ENCODE data around the gene ALAS1. TPM values are rescaled to one million over a fixed set of nuclear protein-coding genes. Genes with fewer than 3 reads are reported as not detected.

Gene ALAS1
- total and polyA plus RNA-seq, 2 of the 13 experiments (the other 11 are each of a cell fraction or from before 2014, with no cell fraction given), result 36.0 to 43.2 TPM

DNA sequence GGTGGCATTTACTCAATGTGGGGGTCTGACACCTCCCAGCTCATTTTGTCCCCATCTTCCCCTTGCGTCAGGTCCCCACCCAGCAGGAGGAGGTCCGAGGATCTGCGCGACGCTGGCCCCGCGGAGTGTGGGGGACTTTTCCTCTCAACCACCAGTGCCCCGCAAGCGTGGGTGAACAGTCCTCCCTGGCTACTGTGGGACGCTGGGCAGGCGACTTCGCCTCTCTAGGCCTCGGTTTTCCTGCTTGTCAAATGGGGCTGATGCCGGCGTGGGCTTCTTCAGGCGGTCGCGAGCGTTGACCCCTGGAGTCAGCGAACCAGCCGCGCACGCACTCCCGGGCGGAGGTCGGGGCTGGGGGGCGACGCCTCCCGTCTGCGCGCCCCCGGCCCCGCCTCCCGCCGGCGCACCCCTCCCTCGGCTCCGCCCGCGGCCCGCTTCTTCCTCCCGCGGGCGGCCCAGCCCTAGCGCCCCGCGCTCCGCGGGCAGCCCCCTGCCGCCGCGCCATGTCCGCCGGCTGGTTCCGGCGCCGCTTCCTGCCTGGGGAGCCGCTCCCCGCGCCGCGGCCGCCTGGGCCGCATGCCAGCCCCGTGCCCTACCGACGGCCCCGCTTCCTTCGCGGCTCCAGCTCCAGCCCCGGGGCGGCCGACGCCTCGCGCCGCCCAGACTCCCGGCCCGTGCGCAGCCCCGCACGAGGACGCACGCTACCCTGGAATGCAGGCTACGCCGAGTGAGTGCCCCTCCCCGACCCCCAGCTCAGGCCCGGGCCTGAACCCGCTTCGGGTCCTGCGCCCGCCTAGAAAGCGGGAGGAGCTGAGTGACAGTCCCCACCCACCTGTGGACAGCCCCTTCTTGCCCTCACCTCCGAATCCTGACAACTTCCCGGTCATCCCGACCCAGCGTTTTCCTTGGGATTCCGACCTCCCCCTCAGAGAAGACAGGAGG is 47.6 kb downstream of the ALAS1 start, which contains the start of gene PPM1M (continued):
- TF ChIP-seq, protein P1, sequence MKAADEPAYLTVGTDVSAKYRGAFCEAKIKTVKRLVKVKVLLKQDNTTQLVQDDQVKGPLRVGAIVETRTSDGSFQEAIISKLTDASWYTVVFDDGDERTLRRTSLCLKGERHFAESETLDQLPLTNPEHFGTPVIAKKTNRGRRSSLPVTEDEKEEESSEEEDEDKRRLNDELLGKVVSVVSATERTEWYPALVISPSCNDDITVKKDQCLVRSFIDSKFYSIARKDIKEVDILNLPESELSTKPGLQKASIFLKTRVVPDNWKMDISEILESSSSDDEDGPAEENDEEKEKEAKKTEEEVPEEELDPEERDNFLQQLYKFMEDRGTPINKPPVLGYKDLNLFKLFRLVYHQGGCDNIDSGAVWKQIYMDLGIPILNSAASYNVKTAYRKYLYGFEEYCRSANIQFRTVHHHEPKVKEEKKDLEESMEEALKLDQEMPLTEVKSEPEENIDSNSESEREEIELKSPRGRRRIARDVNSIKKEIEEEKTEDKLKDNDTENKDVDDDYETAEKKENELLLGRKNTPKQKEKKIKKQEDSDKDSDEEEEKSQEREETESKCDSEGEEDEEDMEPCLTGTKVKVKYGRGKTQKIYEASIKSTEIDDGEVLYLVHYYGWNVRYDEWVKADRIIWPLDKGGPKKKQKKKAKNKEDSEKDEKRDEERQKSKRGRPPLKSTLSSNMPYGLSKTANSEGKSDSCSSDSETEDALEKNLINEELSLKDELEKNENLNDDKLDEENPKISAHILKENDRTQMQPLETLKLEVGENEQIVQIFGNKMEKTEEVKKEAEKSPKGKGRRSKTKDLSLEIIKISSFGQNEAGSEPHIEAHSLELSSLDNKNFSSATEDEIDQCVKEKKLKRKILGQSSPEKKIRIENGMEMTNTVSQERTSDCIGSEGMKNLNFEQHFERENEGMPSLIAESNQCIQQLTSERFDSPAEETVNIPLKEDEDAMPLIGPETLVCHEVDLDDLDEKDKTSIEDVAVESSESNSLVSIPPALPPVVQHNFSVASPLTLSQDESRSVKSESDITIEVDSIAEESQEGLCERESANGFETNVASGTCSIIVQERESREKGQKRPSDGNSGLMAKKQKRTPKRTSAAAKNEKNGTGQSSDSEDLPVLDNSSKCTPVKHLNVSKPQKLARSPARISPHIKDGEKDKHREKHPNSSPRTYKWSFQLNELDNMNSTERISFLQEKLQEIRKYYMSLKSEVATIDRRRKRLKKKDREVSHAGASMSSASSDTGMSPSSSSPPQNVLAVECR (CRISPR knock-in tag; IDR thresholded peaks at IDR 0.05; ENCODE audit: borderline replicate concordance), result peak; percentile 16; the same call in 1 of the 2 replicates
- TF ChIP-seq ZNF121 (CRISPR knock-in tag; IDR thresholded peaks at IDR 0.05), result no peak
- TF ChIP-seq, protein P2, sequence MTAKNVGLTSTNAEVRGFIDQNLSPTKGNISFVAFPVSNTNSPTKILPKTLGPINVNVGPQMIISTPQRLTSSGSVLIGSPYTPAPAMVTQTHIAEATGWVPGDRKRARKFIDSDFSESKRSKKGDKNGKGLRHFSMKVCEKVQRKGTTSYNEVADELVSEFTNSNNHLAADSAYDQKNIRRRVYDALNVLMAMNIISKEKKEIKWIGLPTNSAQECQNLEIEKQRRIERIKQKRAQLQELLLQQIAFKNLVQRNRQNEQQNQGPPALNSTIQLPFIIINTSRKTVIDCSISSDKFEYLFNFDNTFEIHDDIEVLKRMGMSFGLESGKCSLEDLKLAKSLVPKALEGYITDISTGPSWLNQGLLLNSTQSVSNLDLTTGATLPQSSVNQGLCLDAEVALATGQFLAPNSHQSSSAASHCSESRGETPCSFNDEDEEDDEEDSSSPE (CRISPR knock-in tag; IDR thresholded peaks at IDR 0.05), result peak; percentile 38
- TF ChIP-seq TMF1 (CRISPR knock-in tag; IDR thresholded peaks at IDR 0.05; ENCODE audit: low read depth), result peak; percentile 81; the same call in 1 of the 2 replicates
- TF ChIP-seq ZNF616 (CRISPR knock-in tag; IDR thresholded peaks at IDR 0.05; ENCODE audit: low read depth), result peak; percentile 83; the same call in 1 of the 2 replicates
- TF ChIP-seq FOXO1 (CRISPR knock-in tag; IDR thresholded peaks at IDR 0.05), result 0 out of 2 replicates have a peak, but pooled peaks have one; percentile 14
- TF ChIP-seq ZNF878 (CRISPR knock-in tag; IDR thresholded peaks at IDR 0.05), result peak; percentile 50; the same call in 1 of the 2 replicates
- peak; percentile 98 for TF ChIP-seq ZNF563 (CRISPR knock-in tag; IDR thresholded peaks at IDR 0.05)
- TF ChIP-seq, protein P3, sequence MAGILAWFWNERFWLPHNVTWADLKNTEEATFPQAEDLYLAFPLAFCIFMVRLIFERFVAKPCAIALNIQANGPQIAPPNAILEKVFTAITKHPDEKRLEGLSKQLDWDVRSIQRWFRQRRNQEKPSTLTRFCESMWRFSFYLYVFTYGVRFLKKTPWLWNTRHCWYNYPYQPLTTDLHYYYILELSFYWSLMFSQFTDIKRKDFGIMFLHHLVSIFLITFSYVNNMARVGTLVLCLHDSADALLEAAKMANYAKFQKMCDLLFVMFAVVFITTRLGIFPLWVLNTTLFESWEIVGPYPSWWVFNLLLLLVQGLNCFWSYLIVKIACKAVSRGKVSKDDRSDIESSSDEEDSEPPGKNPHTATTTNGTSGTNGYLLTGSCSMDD (CRISPR knock-in tag; IDR thresholded peaks at IDR 0.05), result peak; percentile 93
- TF ChIP-seq, protein P4, sequence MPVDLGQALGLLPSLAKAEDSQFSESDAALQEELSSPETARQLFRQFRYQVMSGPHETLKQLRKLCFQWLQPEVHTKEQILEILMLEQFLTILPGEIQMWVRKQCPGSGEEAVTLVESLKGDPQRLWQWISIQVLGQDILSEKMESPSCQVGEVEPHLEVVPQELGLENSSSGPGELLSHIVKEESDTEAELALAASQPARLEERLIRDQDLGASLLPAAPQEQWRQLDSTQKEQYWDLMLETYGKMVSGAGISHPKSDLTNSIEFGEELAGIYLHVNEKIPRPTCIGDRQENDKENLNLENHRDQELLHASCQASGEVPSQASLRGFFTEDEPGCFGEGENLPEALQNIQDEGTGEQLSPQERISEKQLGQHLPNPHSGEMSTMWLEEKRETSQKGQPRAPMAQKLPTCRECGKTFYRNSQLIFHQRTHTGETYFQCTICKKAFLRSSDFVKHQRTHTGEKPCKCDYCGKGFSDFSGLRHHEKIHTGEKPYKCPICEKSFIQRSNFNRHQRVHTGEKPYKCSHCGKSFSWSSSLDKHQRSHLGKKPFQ (CRISPR knock-in tag; IDR thresholded peaks at IDR 0.05; ENCODE audit: insufficient replicate concordance), result no peak
- TF ChIP-seq IKZF4 (CRISPR knock-in tag; IDR thresholded peaks at IDR 0.05; ENCODE audit: borderline replicate concordance, low read depth, not compliant biosample characterization), result peak; percentile 71
- no peak for TF ChIP-seq ZNF17 (CRISPR knock-in tag; IDR thresholded peaks at IDR 0.05)
- TF ChIP-seq, protein P5, sequence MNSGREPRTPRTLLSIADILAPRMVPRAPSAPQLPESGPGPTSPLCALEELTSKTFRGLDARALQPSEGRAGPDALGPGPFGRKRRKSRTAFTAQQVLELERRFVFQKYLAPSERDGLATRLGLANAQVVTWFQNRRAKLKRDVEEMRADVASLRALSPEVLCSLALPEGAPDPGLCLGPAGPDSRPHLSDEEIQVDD (CRISPR knock-in tag; IDR thresholded peaks at IDR 0.05; ENCODE audit: borderline replicate concordance), result peak; percentile 96; the same call in 1 of the 2 replicates
- TF ChIP-seq, protein P6, sequence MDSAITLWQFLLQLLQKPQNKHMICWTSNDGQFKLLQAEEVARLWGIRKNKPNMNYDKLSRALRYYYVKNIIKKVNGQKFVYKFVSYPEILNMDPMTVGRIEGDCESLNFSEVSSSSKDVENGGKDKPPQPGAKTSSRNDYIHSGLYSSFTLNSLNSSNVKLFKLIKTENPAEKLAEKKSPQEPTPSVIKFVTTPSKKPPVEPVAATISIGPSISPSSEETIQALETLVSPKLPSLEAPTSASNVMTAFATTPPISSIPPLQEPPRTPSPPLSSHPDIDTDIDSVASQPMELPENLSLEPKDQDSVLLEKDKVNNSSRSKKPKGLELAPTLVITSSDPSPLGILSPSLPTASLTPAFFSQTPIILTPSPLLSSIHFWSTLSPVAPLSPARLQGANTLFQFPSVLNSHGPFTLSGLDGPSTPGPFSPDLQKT (CRISPR knock-in tag; IDR thresholded peaks at IDR 0.05; ENCODE audit: borderline replicate concordance), result peak; percentile 47; the same call in 1 of the 2 replicates
- no peak for TF ChIP-seq SATB2 (CRISPR knock-in tag; IDR thresholded peaks at IDR 0.05)
- TF ChIP-seq ZMYM3 (CRISPR knock-in tag; IDR thresholded peaks at IDR 0.05), result peak; percentile 72; the same call in 1 of the 2 replicates
- peak; percentile 92; the same call in 1 of the 2 replicates for TF ChIP-seq ZNF441 (CRISPR knock-in tag; IDR thresholded peaks at IDR 0.05; ENCODE audit: borderline replicate concordance)

Measured in HepG2 (cell line).